Measurements from ENCODE around the gene CACNA2D1. TPM values are rescaled to one million over a fixed set of nuclear protein-coding genes. Genes with fewer than 3 reads are reported as not detected.
A peak's percentile ranks its signal among the peaks of the same experiment; 100 is the strongest.

The CACNA2D1 gene
- total RNA-seq, 1 experiment from 2014 or later: 0.27 TPM

- no peak overlapping the region for H3K27ac ChIP-seq (ENCODE audit: low read depth, low read length)
- H3K9me3 ChIP-seq (ENCODE audit: control insufficient read depth in 1 of 2, insufficient read depth in 1 of 2, low read depth in 1 of 2, low read length in 2 of 2): no peaks in the 10 kb centered on the region
- H3K9me2 ChIP-seq (ENCODE audit: insufficient read depth): no peaks in the 10 kb centered on the region
- DNase-seq (ENCODE audit: low read depth, low spot score) (peak; percentile 41), ATAC-seq (peak; percentile 69)
- no peak overlapping the region for H3K9ac ChIP-seq (ENCODE audit: low read length)
- RAD21 ChIA-PET (ENCODE audit: low non-redundant PET in 1 of 2, low total read pairs in 2 of 2, uncharacterized antibody in 2 of 2, unreplicated experiment in 2 of 2): no interaction called here
- POLR2A ChIA-PET: no interaction called here
- H3K79me2 ChIP-seq (ENCODE audit: insufficient read depth, low read length): no peaks in the 10 kb centered on the region
- no peak overlapping the region for H3K4me3 ChIP-seq (replicated peaks in 1 of 2; ENCODE audit: low read depth in 1 of 2, low read length in 2 of 2)
- intact Hi-C loops (cut with micrococcal nuclease): no loop called here
- no TSS peak for BruUV-seq (replicated peaks)
- H3K4me2 ChIP-seq (ENCODE audit: low read length): peak overlapping the region; percentile 48
- H2AFZ ChIP-seq (ENCODE audit: low read depth, low read length, poor library complexity, severe bottlenecking): peak overlapping the region; percentile 94
- H3K27me3 ChIP-seq (ENCODE audit: insufficient read depth, low read length): no peaks in the 10 kb centered on the region
- no peak for TF ChIP-seq EZH2 (IDR thresholded peaks at IDR 0.05)
- no peak for TF ChIP-seq EGR1 (IDR thresholded peaks at IDR 0.05; ENCODE audit: low read depth)
- TF ChIP-seq SRF (IDR thresholded peaks at IDR 0.05; ENCODE audit: low read depth): no peak
- no peak for TF ChIP-seq ZBTB33 (IDR thresholded peaks at IDR 0.05; ENCODE audit: extremely low read depth, insufficient replicate concordance, low read length)
- no peak for TF ChIP-seq EZH2phosphoT487 (IDR thresholded peaks at IDR 0.05; ENCODE audit: borderline replicate concordance)
- TF ChIP-seq RAD21 (IDR thresholded peaks at IDR 0.05; ENCODE audit: low read depth): no peak
- no peak; the same call in 1 of the 2 replicates for TF ChIP-seq MAX (IDR thresholded peaks at IDR 0.05)
- TF ChIP-seq SP1 (IDR thresholded peaks at IDR 0.05; ENCODE audit: low read depth): peak; percentile 15; the same call in 1 of the 2 replicates
- no peak for TF ChIP-seq TCF7L2 (IDR thresholded peaks at IDR 0.05; ENCODE audit: borderline replicate concordance, extremely low read depth, insufficient read depth, insufficient read length)
- TF ChIP-seq SIN3A (IDR thresholded peaks at IDR 0.05; ENCODE audit: low read depth): no peak
- no peak for TF ChIP-seq YY1 (IDR thresholded peaks at IDR 0.05; ENCODE audit: extremely low read depth, insufficient replicate concordance, low read depth, low read length)
- TF ChIP-seq CBX3 (IDR thresholded peaks at IDR 0.05; ENCODE audit: low read depth): no peak
- TF ChIP-seq REST (IDR thresholded peaks at IDR 0.05; ENCODE audit: low read depth): no peak
- TF ChIP-seq ZFX (IDR thresholded peaks at IDR 0.05): no peak
- TF ChIP-seq CEBPB (IDR thresholded peaks at IDR 0.05; ENCODE audit: low read depth): no peak
- TF ChIP-seq FOSL1 (IDR thresholded peaks at IDR 0.05; ENCODE audit: low read depth): peak; percentile 64
- TF ChIP-seq CTCF (IDR thresholded peaks at IDR 0.05 in 2 of 3, conservative IDR thresholded peaks at IDR 0.05 in 1 of 3; ENCODE audit: borderline replicate concordance in 1 of 3, insufficient read depth in 1 of 3, low read depth in 2 of 3, low read length in 2 of 3): no peak
- no peak for TF ChIP-seq ZNF274 (IDR thresholded peaks at IDR 0.05; ENCODE audit: low read depth, low read length)
- no peak for TF ChIP-seq POLR2A (IDR thresholded peaks at IDR 0.05; ENCODE audit: borderline replicate concordance, extremely low read depth, insufficient read depth, insufficient read length)
- TF ChIP-seq ELF1 (IDR thresholded peaks at IDR 0.05; ENCODE audit: borderline replicate concordance, low read depth): no peak
- peak; percentile 41; the same call in 1 of the 2 replicates for TF ChIP-seq JUND (IDR thresholded peaks at IDR 0.05)
- TF ChIP-seq POLR2AphosphoS5 (IDR thresholded peaks at IDR 0.05; ENCODE audit: low read depth, low read length): no peak
- H3K4me1 ChIP-seq (ENCODE audit: control insufficient read depth in 1 of 2, insufficient read depth in 2 of 2, low read length in 2 of 2): peaks cover 0 to 7% of the 10 kb centered on the region in 2 experiments; a peak in 2 of 4 replicates
- CTCF ChIA-PET: no interaction called here
- H3K36me3 ChIP-seq (ENCODE audit: control insufficient read depth in 1 of 2, insufficient read depth in 2 of 2, low read length in 2 of 2): no peaks in the 10 kb centered on the region
- H4K20me1 ChIP-seq (ENCODE audit: insufficient read depth): no peaks in the 10 kb centered on the region
Observed at GRCh38 chr7:82105463-82105862, 338.1 kb downstream of the CACNA2D1 start.

All from HCT116 (cell line).